Prostate gland (tissue), 2 donors: Measurements from ENCODE around the gene SERPINA5.

ENCODE experiments used
- POLR2A ChIP-seq: fragments of 450-650 bp; IDR thresholded peaks from one replicate; pipeline ENCODE4 v1.6.1; 2016; ENCODE audit warnings: antibody characterized with exemption, mild to moderate bottlenecking
- TF ChIP-seq, protein P1 (sequence below), 4 experiments: fragments of 200-600 bp in 2 of 4; fragments of 450-650 bp in 2 of 4; sonication (generic) in 2 of 4; IDR thresholded peaks; 1 replicate in 3 of 4; 2 replicates in 1 of 4; pipeline ENCODE4 v1.5.1; 2016 to 2019; ENCODE audit warnings: antibody characterized with exemption in 4 of 4, mild to moderate bottlenecking in 2 of 4, moderate library complexity in 2 of 4

DNA sequence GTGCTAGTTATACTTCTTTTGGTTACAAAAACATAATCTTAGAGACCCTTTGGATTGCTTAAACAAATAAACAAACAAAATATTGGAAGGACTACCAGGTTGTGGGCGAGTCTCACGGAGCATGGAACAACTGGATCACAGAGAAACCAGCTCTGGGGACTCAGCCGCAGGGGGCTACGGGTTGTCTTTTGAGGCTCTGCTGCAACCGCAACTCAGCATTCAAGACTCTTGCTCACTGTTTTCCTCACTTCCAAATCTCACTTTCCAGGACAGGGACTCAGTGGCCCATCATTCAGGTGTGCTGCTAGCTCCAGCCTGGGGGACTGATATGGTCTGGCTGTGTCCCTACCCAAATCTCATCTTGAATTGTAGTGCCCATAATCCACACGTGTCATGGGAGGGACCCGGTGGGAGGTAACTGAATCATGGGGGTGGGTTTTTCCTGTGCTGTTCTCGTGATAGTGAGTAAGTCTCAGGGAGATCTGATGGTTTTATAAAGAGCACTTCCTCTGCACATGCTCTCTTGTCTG lies 34.0 kb upstream of the SERPINA5 start:
- TF ChIP-seq, protein P1, sequence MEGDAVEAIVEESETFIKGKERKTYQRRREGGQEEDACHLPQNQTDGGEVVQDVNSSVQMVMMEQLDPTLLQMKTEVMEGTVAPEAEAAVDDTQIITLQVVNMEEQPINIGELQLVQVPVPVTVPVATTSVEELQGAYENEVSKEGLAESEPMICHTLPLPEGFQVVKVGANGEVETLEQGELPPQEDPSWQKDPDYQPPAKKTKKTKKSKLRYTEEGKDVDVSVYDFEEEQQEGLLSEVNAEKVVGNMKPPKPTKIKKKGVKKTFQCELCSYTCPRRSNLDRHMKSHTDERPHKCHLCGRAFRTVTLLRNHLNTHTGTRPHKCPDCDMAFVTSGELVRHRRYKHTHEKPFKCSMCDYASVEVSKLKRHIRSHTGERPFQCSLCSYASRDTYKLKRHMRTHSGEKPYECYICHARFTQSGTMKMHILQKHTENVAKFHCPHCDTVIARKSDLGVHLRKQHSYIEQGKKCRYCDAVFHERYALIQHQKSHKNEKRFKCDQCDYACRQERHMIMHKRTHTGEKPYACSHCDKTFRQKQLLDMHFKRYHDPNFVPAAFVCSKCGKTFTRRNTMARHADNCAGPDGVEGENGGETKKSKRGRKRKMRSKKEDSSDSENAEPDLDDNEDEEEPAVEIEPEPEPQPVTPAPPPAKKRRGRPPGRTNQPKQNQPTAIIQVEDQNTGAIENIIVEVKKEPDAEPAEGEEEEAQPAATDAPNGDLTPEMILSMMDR (IDR thresholded peaks at IDR 0.05): no peak
- no peak for TF ChIP-seq POLR2A
